ENCODE measurements around the gene EFHD2. TPM values are rescaled to one million over a fixed set of nuclear protein-coding genes. Genes with fewer than 3 reads are reported as not detected.

Gene EFHD2
- total RNA-seq, 1 experiment from 2014 or later: 76.5 TPM

- no peak for DNase-seq (ENCODE audit: low read depth)
Measured at GRCh38 chr1:15476927-15477326, 67.2 kb downstream of the EFHD2 start.

- DNase-seq (ENCODE audit: low read depth): no peak
Measured at GRCh38 chr1:15477646-15478212, 68.0 kb downstream of the EFHD2 start.

Other genes with a start within 250 kb of the EFHD2 start
- 0.06 TPM in 1 of 2 replicates, not detected in the other for gene FHAD1, start 162.7 kb upstream of the EFHD2 start, total RNA-seq (2014; rRNA removed)
- not detected in 2 replicates for gene CTRC, start 28.6 kb downstream of the EFHD2 start, total RNA-seq (2014; rRNA removed)
- gene CELA2A, start 46.8 kb downstream of the EFHD2 start, total RNA-seq (2014; rRNA removed): not detected in 2 replicates
- not detected in 2 replicates for gene CELA2B, start 66.2 kb downstream of the EFHD2 start, total RNA-seq (2014; rRNA removed)
- gene CASP9, start 114.3 kb downstream of the EFHD2 start, total RNA-seq (2014; rRNA removed): 8.2 and 11.3 TPM in 2 replicates
- 18.9 and 19.1 TPM in 2 replicates for gene DNAJC16, start 117.0 kb downstream of the EFHD2 start, total RNA-seq (2014; rRNA removed)
- 2.6 and 3.7 TPM in 2 replicates for gene AGMAT, start 175.2 kb downstream of the EFHD2 start, total RNA-seq (2014; rRNA removed)
- 6.2 and 10.8 TPM in 2 replicates for gene DDI2, start 207.6 kb downstream of the EFHD2 start, total RNA-seq (2014; rRNA removed)

Measured in LHCN-M2 (cell line).